M059J (cell line): ENCODE data around the gene ZBTB7B. TPM values are rescaled to one million over a fixed set of nuclear protein-coding genes. Genes with fewer than 3 reads are reported as not detected.
A peak's percentile ranks its signal among the peaks of the same experiment; 100 is the strongest.
"Not testable (repeated sequence)": the region's sequence is repeated elsewhere in the genome, so short reads cannot be mapped to it uniquely, and the experiment has no call there.

ENCODE experiments used
- DNase-seq: peaks from one replicate; pipeline ENCODE4 v3.0.0-alpha.2; 2012; ENCODE audit warnings: low read depth
- total RNA-seq: library from RNA; depleted of rRNA; stranded (reverse); fragments of >200 nt; shearing (Covaris generic); gene quantifications from 2 replicates; pipeline ENCODE4 v1.2.3, GENCODE V29; 2014

Gene ZBTB7B
- total RNA-seq, 1 experiment from 2014 or later = 37.5 TPM

DNA sequence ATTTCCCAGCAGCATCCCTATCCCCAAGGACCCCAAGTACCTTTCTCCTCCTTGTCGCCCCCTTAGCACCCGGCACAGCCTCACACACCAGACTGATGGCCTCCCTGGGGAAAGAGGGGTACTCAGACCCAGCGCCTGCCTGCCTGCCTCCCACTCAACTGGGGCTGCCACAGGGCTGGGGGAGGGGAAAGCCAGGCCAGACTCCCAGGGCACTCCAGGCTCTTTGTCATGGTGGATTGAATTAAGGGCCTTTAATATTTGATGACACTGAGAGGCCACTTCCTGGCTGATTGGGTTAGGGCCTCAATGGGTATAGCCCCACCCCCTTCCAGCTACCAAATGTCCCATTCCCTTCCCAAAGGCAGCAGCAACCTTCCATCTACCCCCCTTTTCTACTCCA, 33.9 kb upstream of the ZBTB7B start:
- DNase-seq = no peak

DNA sequence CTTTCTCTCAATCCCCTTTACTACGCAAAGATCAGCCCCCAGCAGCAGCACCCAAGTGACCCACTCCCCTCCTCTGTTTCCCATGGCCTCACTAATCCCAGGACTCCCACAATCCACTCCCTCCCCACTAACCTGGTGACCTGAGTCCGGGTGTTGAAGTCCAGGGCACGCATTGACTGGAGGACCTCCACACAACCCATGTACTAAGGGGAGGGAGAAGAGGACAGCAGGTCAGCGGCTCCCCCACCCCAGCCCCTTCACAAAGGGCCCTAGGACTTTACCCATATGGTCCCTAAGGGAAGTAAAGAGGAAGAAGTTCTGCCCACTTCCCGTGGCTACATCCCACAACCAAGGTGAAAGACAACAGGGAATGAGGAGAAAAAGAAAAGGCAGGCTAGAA, 33.4 kb upstream of the ZBTB7B start:
- no peak for DNase-seq

DNA sequence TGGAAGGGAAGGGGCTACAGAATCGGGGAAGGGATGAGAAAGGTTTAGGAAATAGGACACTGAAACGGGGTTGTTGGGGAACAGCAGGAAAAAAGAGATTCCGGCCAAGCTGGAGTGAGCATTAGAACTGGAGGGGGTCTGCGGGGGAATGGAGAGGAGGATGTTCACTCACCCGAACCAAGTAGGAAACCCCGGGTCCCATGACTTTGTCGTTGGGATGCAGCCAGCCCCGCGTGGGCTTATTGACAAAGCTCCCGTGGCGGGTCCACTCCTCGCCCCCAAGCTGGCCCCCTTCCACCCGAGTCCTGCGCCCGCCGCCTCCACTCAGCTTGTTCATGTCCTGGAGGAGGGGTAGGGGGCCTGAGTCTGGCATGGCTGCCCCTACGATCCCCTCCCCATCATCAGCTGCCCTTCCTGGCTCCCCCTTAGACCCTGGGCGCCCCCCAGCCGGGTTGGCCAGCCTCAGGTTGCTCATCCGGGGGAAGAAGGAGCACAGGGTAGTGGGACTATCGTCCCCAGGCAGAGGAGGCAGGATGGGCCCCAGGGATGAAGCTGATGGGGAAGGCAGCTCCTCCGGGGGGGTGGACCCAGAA, 32.6 kb upstream of the ZBTB7B start:
- no peak for DNase-seq

GRCh38 chr1:154970631-154971340, 31.8 kb upstream of the ZBTB7B start, which contains the start of gene SHC1:
TSS of gene SHC1 (minus strand) at chr1:154970747. CDS start at chr1:154970526, 221 bp downstream.
- DNase-seq = peak; percentile 85

DNA sequence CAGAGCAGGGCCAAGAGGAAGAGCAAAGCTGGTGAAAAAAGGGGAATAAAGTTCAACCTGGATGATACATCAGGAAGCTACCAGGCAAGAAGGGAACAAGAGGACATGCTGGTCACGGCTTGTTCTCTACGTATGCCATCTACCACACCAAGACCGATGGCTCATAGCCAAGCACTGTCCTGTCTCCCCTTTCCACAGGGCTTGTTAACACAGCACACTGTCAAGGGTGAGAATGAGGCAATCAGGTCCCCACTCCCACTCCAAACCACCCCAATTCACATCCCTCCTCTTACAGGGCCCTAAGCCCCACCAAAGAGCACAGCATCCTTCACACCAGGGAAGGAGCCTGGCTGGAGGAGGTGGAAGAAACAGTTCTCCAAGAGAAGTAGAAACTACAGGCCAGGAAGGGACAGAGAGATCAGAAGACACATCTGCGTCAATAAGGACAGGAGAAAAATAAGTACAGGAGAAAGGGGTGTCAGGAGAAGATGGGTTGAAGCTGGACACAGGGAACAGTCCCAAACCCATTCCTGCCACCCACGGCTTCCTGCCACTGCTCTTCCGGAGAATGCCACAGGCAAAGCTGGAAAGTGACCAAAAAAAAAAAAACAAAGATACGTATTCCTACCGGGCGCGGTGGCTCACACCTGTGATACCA, 31.1 kb upstream of the ZBTB7B start:
- DNase-seq = peak; percentile 47

DNA sequence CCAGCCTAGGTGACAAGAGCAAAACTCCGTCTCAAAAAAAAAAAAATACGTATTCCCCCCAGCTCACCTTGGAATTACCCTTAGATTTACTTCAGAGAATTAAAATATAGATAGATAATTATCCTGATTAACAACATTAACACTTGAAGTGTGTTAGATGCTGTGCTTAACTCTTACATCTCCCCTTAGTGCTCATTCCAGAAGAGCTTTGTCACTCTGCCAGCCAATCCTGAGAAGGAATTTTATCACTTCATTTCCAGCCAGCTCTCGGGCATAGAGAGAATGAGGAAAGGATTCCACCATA, 30.4 kb upstream of the ZBTB7B start:
- no peak for DNase-seq

DNA sequence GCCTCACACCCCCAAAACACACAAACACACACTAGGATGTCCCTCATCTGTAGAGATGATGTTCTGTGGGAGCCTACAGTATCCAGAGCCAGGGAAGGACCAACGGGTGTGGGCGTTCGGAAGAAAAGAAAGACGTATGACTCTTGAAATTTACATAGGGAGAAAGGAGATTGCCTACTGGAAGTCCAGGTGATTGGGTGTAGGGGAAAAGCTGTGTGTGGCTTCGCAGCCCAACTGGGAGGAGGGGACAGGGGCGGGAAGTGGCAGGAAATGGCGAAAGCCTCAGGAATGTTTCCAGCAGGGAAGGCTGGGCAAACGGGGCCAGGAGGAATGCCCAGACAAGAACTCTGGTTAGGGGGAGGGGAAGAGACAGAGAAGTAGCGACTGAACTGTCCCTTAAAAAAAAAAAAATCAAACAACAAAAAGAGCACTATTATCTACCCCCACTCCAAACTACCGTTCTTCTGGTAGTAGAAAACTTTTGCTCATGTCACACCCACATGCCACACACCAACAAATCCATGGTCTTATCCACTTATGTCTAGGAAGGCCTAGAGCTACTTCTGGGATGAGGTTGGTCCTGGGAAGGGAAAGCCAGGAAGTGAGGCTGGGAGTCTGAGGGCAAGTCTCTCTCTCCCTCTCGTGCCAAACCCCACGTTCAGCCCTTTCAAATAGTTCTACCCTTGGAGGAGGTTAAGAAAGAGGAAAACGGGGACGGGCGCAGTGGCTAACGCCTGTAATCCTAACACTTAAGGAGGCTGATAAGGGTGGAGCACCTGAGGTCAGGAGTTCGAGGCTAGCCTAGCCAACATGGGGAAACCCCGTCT, 29.9 kb upstream of the ZBTB7B start:
- DNase-seq = peak; percentile 99

- DNase-seq = peak; percentile 100
These were observed 29.1 kb upstream of the ZBTB7B start for GRCh38 chr1:154973344-154974101.

DNA sequence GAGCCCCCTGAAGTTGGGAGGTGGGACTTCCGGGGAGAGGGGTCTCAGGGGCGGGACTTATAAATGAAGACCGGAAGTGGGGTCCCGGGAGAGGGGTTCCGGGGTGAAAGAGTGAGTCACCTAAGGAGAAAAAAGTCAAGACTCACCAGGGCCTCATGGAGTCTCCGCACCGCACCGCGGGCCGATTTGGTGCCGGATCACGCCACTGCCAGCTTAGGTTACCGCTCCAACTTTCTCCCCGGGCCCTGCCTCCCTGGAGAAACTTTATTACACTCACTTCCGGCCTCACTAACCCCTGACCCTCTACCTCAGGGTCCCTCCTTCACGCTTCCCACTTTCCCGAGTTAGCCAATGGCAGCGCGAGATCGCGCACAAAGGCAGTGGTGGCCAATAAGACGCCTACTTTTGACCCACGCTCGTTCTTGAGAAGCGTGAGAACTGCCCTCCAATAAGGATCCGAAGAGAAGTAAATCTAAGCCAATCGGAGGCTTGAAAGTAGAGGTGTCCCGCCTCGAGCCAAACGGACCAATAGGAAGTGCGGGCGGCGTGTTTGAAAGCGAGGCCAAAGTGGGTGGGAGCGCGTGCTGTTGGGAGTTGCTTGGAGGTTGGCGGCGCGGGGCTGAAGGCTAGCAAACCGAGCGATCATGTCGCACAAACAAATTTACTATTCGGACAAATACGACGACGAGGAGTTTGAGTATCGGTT, 28.3 kb upstream of the ZBTB7B start, which contains the start of gene CKS1B:
TSS of gene CKS1B (plus strand) at position 580 of the 706 bp plus-strand sequence. CDS start at position 645, 65 bp downstream.
- DNase-seq = peak; percentile 100

GRCh38 chr1:154974808-154975408, 27.7 kb upstream of the ZBTB7B start:
- DNase-seq = peak; percentile 96

- DNase-seq = peak; percentile 73
These were observed 27.1 kb upstream of the ZBTB7B start for GRCh38 chr1:154975409-154976059.

GRCh38 chr1:154977762-154978161, 24.8 kb upstream of the ZBTB7B start:
- not testable (repeated sequence) for DNase-seq

- DNase-seq = no peak
These were observed 24.2 kb upstream of the ZBTB7B start for GRCh38 chr1:154978360-154978759.

- no peak for DNase-seq
These were observed 20.3 kb upstream of the ZBTB7B start for GRCh38 chr1:154982341-154982740.

DNA sequence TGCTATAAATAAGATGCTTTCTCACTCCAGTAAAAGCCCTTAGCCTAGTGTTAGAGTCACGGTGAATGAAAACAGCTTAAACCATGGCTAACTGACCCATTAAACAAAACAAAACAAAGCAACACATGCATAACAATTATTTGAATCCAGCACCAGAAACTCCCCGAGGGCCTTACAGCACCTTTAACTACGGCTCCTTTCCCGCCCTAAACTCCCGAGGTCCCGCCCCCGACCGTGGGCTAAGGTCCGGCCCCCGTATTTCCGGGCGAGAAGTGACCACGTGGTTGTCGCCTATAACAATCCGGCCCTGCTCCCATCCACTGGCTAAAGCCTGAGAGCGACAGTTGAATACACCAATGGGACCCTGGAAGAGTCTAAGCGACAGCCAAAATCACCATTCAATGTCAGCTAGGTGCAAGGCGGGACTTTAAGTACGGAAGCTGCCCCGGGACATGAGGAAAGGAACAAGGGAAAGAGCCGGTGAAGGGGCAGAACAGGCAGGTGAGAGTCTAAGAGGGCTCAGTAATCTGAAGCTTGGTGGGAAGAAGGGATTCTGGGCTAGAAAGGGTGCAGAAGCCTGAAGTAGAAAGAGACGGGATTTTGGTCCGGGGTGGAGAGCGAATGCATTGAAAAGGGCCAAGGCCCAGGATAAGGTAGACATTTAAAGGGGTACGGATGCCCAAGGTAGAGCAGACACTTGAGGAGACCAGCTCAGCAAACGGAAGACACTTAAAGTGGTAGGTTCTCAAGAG, 19.5 kb upstream of the ZBTB7B start, which contains the start of gene FLAD1:
TSS of gene FLAD1 (plus strand) at position 448 of the 752 bp plus-strand sequence. CDS start 351 bp downstream, outside the sequence.
- peak; percentile 100 for DNase-seq

DNA sequence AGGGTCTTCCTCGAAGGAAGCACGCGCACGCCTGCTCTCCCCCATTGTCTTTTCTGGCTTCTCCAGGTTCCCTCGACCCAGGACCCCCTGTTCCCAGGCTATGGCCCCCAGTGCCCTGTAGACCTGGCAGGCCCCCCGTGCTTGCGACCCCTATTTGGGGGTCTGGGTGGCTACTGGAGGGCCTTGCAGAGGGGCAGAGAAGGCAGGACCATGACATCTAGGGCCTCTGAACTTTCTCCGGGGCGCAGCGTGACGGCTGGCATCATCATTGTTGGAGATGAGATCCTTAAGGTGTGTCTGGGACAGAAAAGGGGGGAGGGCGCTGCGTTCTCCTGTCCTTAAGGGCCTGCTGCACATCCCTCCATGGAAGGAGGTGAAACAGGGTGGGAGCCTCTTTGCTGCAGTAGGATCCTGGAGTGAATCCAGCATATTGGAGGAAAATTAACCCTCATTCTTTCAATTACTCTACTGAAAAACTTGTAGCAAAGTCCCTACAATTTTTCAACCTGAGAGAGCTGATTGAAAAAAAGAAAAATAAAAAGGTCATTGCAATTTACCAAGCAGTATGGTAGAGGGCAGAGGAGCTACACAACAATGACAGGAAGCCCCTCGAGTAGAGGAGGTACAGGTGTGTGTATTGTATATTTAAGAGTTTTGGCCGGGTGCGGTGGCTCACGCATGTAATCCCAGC, 18.7 kb upstream of the ZBTB7B start:
- no peak for DNase-seq

DNA sequence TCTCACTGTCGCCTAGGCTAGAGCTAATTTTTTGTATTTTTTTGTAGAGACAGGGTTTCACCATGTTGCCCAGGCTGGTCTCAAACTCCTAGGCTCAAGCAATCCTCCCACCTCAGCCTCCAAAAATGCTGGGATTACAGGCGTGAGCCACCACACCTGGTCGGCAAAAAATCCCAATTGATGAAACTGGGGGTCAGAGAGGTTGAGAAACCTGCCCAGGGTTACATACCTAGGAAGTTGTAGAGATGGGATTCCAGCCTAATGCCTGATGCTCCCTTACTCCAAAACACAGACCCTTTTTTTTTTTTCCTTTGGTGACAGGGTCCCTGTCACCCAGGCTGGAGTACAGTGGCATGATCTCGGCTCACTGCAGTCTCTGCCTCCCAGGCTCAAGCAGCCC, 15.9 kb upstream of the ZBTB7B start:
- not testable (repeated sequence) for DNase-seq

DNA sequence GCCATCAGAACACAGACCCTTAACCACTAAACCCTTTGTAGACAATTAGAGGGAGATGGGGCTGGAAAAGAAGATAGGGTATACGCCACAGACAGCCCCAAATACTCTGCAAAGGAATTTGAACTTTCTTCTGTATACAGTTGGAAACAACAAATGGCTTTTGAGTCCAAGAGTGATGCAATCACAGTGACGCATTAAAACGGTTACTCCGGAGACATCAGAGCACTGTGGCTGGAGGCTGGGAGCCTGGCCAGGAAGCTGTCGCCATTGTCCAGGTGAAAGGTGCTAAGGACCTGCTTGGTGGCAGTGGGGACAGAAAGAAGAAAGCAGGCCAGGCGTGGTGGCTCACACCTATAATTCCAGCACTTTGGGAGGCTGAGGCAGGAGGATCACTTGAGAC, 15.3 kb upstream of the ZBTB7B start:
- DNase-seq = no peak
